Upper lobe of right lung (tissue), 1 donor: ENCODE results near the gene ZMYND15. TPM values are rescaled to one million over a fixed set of nuclear protein-coding genes. Genes with fewer than 3 reads are reported as not detected.

ENCODE experiments used
- ATAC-seq: fragments of 200-7000 bp; cut with Tn5 transposase; one replicate; pipeline ENCODE4 v1.9.1; 2020; ENCODE audit warnings: mild to moderate bottlenecking, moderate library complexity
- DNase-seq: peaks from one replicate; pipeline ENCODE4 v3.0.0-alpha.2; 2020
- H3K27ac ChIP-seq: fragments of 200-600 bp; one replicate; pipeline ENCODE4 v1.8.0; 2022
- H3K27me3 ChIP-seq: fragments of 200-600 bp; one replicate; pipeline ENCODE4 v1.8.0; 2022; ENCODE audit warnings: mild to moderate bottlenecking
- H3K36me3 ChIP-seq: fragments of 200-600 bp; one replicate; pipeline ENCODE4 v1.8.0; 2022
- H3K4me1 ChIP-seq: fragments of 200-600 bp; one replicate; pipeline ENCODE4 v1.8.0; 2022
- H3K4me3 ChIP-seq: fragments of 200-600 bp; one replicate; pipeline ENCODE4 v1.8.0; 2022; ENCODE audit warnings: mild to moderate bottlenecking
- H3K9me3 ChIP-seq: fragments of 200-600 bp; one replicate; pipeline ENCODE4 v1.8.0; 2022
- CTCF ChIP-seq: fragments of 200-600 bp; IDR thresholded peaks from one replicate; pipeline ENCODE4 v1.8.0; 2022; ENCODE audit warnings: antibody characterized with exemption
- intact Hi-C: fragments of 100-400 bp; cut with DNase I; formaldehyde crosslinking; loops from one replicate; pipeline ENCODE4 v1.11.0; 2022
- total RNA-seq: library from RNA; stranded (reverse); fragmentation: NEBNext Ultra II Directional; extraction: Animal tissue kit (Norgen Biotek cat#: 25700); gene quantifications from one replicate; pipeline ENCODE4 v1.2.1, GENCODE V29; 2021
- donor health status: DM: no; HTN: yes; CAD: no; lungs with severe emphysema.

The ZMYND15 gene
- total RNA-seq, 1 donor from 2014 or later, result 9.6 TPM

GRCh38 chr17:4795168-4795567 is 55.5 kb downstream of the ZMYND15 start:
- Histone ChIP-seq H3K27me3 (no peaks in the 10 kb centered on the region), H3K9me3 (no peaks in the 10 kb centered on the region), H3K27ac (peak overlapping the region; percentile 81), H3K4me1 (peaks cover 17% of the 10 kb centered on the region), H3K4me3 (peak overlapping the region; percentile 98), H3K36me3 (peaks cover 24% of the 10 kb centered on the region)
- no peak for TF ChIP-seq CTCF
- ATAC-seq (no peak), DNase-seq (no peak)
- intact Hi-C loops, result loop anchor here (5.0 kb wide), 1 partner anchor 92 kb away; no protein-coding TSS in a partner anchor

Other genes with a start within 250 kb of the ZMYND15 start
- 67.0 TPM for gene SPNS2, start 241.0 kb upstream of the ZMYND15 start, total RNA-seq
- 46.7 TPM for gene MYBBP1A, start 184.4 kb upstream of the ZMYND15 start, total RNA-seq
- 5.6 TPM for gene GGT6, start 179.3 kb upstream of the ZMYND15 start, total RNA-seq
- 2.7 TPM for gene SMTNL2, start 155.3 kb upstream of the ZMYND15 start, total RNA-seq
- 1.7 TPM for gene ALOX15, start 98.2 kb upstream of the ZMYND15 start, total RNA-seq
- gene PELP1, start 35.7 kb upstream of the ZMYND15 start, total RNA-seq, result 39.0 TPM
- 131 TPM for gene ARRB2, start 29.2 kb upstream of the ZMYND15 start, total RNA-seq
- gene MED11, start 8.4 kb upstream of the ZMYND15 start, total RNA-seq, result 23.2 TPM
- 169 TPM for gene CXCL16, start 95 bp downstream of the ZMYND15 start, total RNA-seq
- gene TM4SF5, start 32.1 kb downstream of the ZMYND15 start, total RNA-seq, result not detected
- 5.6 TPM for gene VMO1, start 46.5 kb downstream of the ZMYND15 start, total RNA-seq
- not detected for gene GLTPD2, start 49.1 kb downstream of the ZMYND15 start, total RNA-seq
- gene PSMB6, start 56.3 kb downstream of the ZMYND15 start, total RNA-seq, result 91.0 TPM
- 33.4 TPM for gene PLD2, start 67.3 kb downstream of the ZMYND15 start, total RNA-seq
- 121 TPM for gene MINK1, start 93.5 kb downstream of the ZMYND15 start, total RNA-seq
- gene C17orf107, start 159.7 kb downstream of the ZMYND15 start, total RNA-seq, result 2.7 TPM
- gene CHRNE, start 163.3 kb downstream of the ZMYND15 start, total RNA-seq, result 0.98 TPM
- 0.55 TPM for gene GP1BA, start 192.4 kb downstream of the ZMYND15 start, total RNA-seq
- 55.0 TPM for gene SLC25A11, start 200.2 kb downstream of the ZMYND15 start, total RNA-seq
- 92.9 TPM for gene RNF167, start 200.4 kb downstream of the ZMYND15 start, total RNA-seq
- 457 TPM for gene PFN1, start 208.7 kb downstream of the ZMYND15 start, total RNA-seq
- gene ENO3, start 211.3 kb downstream of the ZMYND15 start, total RNA-seq, result 8.6 TPM
- 64.8 TPM for gene SPAG7, start 228.0 kb downstream of the ZMYND15 start, total RNA-seq
- gene CAMTA2, start 247.8 kb downstream of the ZMYND15 start, total RNA-seq, result 55.8 TPM